Measurements from ENCODE around the gene RANBP9. TPM values are rescaled to one million over a fixed set of nuclear protein-coding genes. Genes with fewer than 3 reads are reported as not detected.

The RANBP9 gene
- total RNA-seq, 2 donors from 2014 or later: 43.7 to 45.4 TPM

DNA sequence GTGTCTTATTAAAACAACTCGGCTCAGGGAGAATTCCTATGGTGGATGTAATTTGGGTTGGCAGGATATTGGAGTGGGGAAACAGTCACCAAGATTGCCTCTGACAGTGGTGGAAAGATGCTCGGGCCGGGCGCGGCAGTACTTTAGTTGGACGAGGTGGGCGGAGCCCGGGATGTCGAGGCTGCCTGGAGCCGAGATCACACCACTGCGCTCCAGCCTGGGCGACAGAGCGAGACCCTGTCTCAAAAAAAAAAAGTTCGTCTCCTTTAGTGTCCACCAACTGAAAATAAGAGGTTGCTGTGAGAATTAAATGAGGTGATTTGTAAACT lies 95.9 kb downstream of the RANBP9 start:
- 1 to 2% methylated on average over 13 to 14 of the region's 14 CpGs for WGBS, 2 experiments (ENCODE audit: insufficient coverage in 1 of 2, insufficient read length in 1 of 2)
- Mint-ChIP-seq H3K4me3 (peak overlapping the region; percentile 99), H3K4me1 (peaks cover 18% of the 10 kb centered on the region), H3K27ac (peak overlapping the region; percentile 97), H3K9me3 (no peaks in the 10 kb centered on the region), H3K27me3 (ENCODE audit: insufficient read depth) (no peaks in the 10 kb centered on the region), H3K36me3 (ENCODE audit: low read depth) (peaks cover 32% of the 10 kb centered on the region)
- TF ChIP-seq, protein P1, sequence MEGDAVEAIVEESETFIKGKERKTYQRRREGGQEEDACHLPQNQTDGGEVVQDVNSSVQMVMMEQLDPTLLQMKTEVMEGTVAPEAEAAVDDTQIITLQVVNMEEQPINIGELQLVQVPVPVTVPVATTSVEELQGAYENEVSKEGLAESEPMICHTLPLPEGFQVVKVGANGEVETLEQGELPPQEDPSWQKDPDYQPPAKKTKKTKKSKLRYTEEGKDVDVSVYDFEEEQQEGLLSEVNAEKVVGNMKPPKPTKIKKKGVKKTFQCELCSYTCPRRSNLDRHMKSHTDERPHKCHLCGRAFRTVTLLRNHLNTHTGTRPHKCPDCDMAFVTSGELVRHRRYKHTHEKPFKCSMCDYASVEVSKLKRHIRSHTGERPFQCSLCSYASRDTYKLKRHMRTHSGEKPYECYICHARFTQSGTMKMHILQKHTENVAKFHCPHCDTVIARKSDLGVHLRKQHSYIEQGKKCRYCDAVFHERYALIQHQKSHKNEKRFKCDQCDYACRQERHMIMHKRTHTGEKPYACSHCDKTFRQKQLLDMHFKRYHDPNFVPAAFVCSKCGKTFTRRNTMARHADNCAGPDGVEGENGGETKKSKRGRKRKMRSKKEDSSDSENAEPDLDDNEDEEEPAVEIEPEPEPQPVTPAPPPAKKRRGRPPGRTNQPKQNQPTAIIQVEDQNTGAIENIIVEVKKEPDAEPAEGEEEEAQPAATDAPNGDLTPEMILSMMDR (conservative IDR thresholded peaks at IDR 0.05): no peak
- no peaks in the 10 kb centered on the region for H3K27me3 ChIP-seq (ENCODE audit: control insufficient read depth, insufficient read depth, low read length, poor library complexity, severe bottlenecking)
- peak; percentile 78 for DNase-seq
- H3K27ac ChIP-seq (ENCODE audit: low read depth, low read length): peak overlapping the region; percentile 79
- H3K4me3 ChIP-seq (ENCODE audit: low read length): peak overlapping the region; percentile 97
- peaks cover 3% of the 10 kb centered on the region for H3K4me1 ChIP-seq (ENCODE audit: control insufficient read depth, insufficient read depth, low read length)
- H3K9ac ChIP-seq (ENCODE audit: extremely low read depth, low read length, poor library complexity, severe bottlenecking): peak overlapping the region; percentile 83
- no peaks in the 10 kb centered on the region for H3K9me3 ChIP-seq (ENCODE audit: control insufficient read depth, low read length)
- peaks cover 40% of the 10 kb centered on the region for H3K36me3 ChIP-seq (ENCODE audit: control insufficient read depth, insufficient read depth, low read length)

DNA sequence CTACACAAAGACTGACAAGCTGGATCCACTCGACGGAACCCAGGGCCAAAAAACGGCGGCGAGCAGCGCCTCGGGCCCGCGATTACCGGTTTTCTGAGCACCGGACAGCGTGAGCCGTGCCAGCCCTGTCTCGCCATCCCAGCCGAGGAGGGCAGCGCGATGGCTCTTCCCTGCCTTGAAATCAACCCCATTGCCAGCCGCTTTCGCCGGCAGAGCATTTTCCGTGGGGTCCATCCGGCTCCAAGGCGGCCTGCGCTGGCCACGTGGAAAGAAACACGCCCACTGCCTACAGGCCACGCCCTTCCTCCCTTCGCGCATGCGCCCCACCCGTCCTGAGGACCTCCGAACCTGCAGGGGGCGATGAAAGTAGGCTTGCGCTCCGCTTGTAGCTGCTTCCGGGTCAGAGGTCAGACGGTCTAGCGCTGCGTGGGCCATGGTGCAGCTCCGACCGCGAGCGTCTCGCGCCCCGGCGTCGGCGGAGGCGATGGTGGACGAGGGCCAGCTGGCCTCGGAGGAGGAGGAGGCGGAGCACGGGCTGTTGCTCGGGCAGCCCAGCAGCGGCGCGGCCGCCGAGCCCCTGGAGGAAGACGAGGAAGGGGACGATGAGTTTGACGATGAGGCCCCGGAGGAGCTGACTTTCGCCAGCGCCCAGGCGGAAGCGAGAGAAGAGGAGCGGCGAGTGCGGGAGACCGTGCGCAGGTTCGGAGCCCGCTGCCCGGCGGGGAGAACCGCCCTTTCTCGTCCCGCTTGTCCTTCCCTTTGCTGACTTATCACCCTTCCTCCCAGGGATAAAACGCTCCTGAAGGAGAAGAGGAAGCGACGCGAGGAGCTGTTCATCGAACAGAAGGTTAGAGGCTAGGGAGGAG lies 96.5 kb downstream of the RANBP9 start, which contains the start of gene NOL7:
NOL7 (plus strand) TSS at position 410 of the 866 bp plus-strand sequence; CDS start at position 434, 24 bp downstream.
- peak within 1 kb of the TSS; percentile 97 for H3K4me3 ChIP-seq (ENCODE audit: low read length)
- H3K36me3 Mint-ChIP-seq (ENCODE audit: low read depth): peaks cover 32% of the 10 kb centered on the region
- H3K9ac ChIP-seq (ENCODE audit: extremely low read depth, low read length, poor library complexity, severe bottlenecking): peak within 1 kb of the TSS; percentile 83
- H3K27me3 ChIP-seq (ENCODE audit: control insufficient read depth, insufficient read depth, low read length, poor library complexity, severe bottlenecking): no peaks in the 10 kb centered on the region
- TF ChIP-seq, protein P1 (conservative IDR thresholded peaks at IDR 0.05): peak; percentile 88
- H3K27me3 Mint-ChIP-seq (ENCODE audit: insufficient read depth): no peaks in the 10 kb centered on the region
- peak within 1 kb of the TSS; percentile 79 for H3K27ac ChIP-seq (ENCODE audit: low read depth, low read length)
- H3K36me3 ChIP-seq (ENCODE audit: control insufficient read depth, insufficient read depth, low read length): peaks cover 34% of the 10 kb centered on the region
- peaks cover 3% of the 10 kb centered on the region for H3K4me1 ChIP-seq (ENCODE audit: control insufficient read depth, insufficient read depth, low read length)
- H3K9me3 ChIP-seq (ENCODE audit: control insufficient read depth, low read length): no peaks in the 10 kb centered on the region
- no peaks in the 10 kb centered on the region for H3K9me3 Mint-ChIP-seq
- DNase-seq: peak; percentile 98
- peak within 1 kb of the TSS; percentile 97 for H3K27ac Mint-ChIP-seq
- peaks cover 18% of the 10 kb centered on the region for H3K4me1 Mint-ChIP-seq
- 0% methylated on average over 35 to 85 of the region's 85 CpGs for WGBS, 2 experiments (ENCODE audit: insufficient coverage in 1 of 2, insufficient read length in 1 of 2)
- peak within 1 kb of the TSS; percentile 99 for H3K4me3 Mint-ChIP-seq

DNA sequence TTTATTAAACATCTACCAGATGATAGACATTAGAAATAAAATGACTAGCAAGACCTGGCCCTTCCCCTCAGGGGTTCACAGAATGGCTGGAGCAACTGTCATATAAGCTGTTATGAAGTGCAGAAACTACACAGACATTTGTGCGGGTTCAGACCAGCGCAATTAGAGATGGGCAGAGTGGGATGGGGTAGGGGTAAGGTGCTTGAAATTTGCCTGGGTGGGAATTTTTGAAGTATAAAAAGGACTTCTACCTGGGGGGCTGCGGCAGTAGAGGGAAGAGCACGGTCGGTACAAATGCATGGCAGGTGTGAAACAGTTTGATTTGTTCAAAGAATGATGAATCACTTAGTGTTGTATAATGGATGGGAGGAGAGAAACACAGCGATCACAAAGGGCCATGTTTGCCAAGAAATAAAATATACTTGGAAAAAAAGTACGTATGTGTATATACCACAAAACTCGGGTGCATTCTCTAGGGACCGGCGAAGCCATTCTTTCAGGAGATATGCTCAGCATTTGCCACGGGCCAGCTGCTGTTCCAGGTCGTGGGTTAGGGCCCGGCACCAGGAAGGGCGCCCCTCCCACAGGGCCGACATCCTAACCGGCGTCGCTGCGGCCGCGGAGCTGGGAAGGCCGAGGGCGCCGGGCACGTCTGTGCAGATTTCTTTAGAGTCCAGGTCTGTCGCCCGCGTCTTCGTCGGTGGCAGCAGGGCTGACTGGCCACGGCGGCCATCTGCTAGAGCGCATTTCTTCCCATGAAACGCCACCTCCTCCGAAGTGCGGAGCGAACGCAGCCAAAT lies 97.3 kb downstream of the RANBP9 start:
- TF ChIP-seq, protein P1 (conservative IDR thresholded peaks at IDR 0.05): no peak
- peaks cover 26% of the 10 kb centered on the region for H3K36me3 ChIP-seq (ENCODE audit: control insufficient read depth, insufficient read depth, low read length)
- H3K9ac ChIP-seq (ENCODE audit: extremely low read depth, low read length, poor library complexity, severe bottlenecking): peak overlapping the region; percentile 83
- peak overlapping the region; percentile 97 for H3K4me3 ChIP-seq (ENCODE audit: low read length)
- Mint-ChIP-seq H3K4me1 (peaks cover 18% of the 10 kb centered on the region), H3K27ac (peak overlapping the region; percentile 97), H3K27me3 (ENCODE audit: insufficient read depth) (no peaks in the 10 kb centered on the region), H3K36me3 (ENCODE audit: low read depth) (peaks cover 26% of the 10 kb centered on the region), H3K9me3 (no peaks in the 10 kb centered on the region), H3K4me3 (peak overlapping the region; percentile 99)
- H3K4me1 ChIP-seq (ENCODE audit: control insufficient read depth, insufficient read depth, low read length): peaks cover 3% of the 10 kb centered on the region
- H3K9me3 ChIP-seq (ENCODE audit: control insufficient read depth, low read length): no peaks in the 10 kb centered on the region
- WGBS, 2 experiments (ENCODE audit: insufficient coverage in 1 of 2, insufficient read length in 1 of 2): 8 to 17% methylated on average over 19 to 38 of the region's 38 CpGs
- H3K27me3 ChIP-seq (ENCODE audit: control insufficient read depth, insufficient read depth, low read length, poor library complexity, severe bottlenecking): no peaks in the 10 kb centered on the region
- DNase-seq: peak; percentile 81
- peak overlapping the region; percentile 60 for H3K27ac ChIP-seq (ENCODE audit: low read depth, low read length)

Measured in endodermal cell (in vitro differentiated cells).